HepG2 (cell line): Measurements from ENCODE around the gene DLEC1. TPM values are rescaled to one million over a fixed set of nuclear protein-coding genes. Genes with fewer than 3 reads are reported as not detected.

Source experiments
- ATAC-seq: fragments of 200-7000 bp; cut with Tn5 transposase; 3 replicates; pipeline ENCODE4 v1.9.1; 2020; ENCODE audit warnings: mild to moderate bottlenecking, moderate library complexity
- BruUV-seq: library from RNA; stranded (reverse); fragments of 400-500 nt; replicated peaks from 2 replicates; lab custom pipeline; 2021; lab: Mats Ljungman, UMichigan
- CTCF ChIA-PET: fragments of 300-600 bp; formaldehyde crosslinking; extraction: SDS; loops from one replicate; lab custom pipeline; 2021; ENCODE audit warnings: low total read pairs, inconsistent platforms, low intra/inter-chr PET ratio; lab: Yijun Ruan, JAX
- POLR2A ChIA-PET: fragments of 350-600 bp; sonication (Branson Sonifier 250); formaldehyde crosslinking; loops from one replicate; lab custom pipeline; 2020; ENCODE audit warnings: antibody characterized with exemption, inconsistent platforms; lab: Yijun Ruan, JAX
- DNase-seq: peaks from one replicate; pipeline ENCODE4 v3.0.0-alpha.2; 2015; ENCODE audit warnings: low spot score
- FAIRE-seq: peaks from 3 replicates; lab custom pipeline; 2011; peaks lifted over from hg19 to GRCh38; lab: Jason Lieb, UNC
- H2AFZ ChIP-seq: one replicate; pipeline ENCODE4 v1.6.1; 2011; ENCODE audit warnings: low read length, inconsistent platforms
- H3K27ac ChIP-seq: fragments of 300-600 bp; 3 replicates; pipeline ENCODE4 v1.8.0; 2011; ENCODE audit warnings: mixed run types, mild to moderate bottlenecking, mixed read lengths, low read length, inconsistent platforms; ENCODE audit not compliant: insufficient read depth; ENCODE audit errors: extremely low read length
- H3K27me3 ChIP-seq, 2 experiments: fragments of 200-600 bp in 1 of 2; 2 replicates in 1 of 2; 3 replicates in 1 of 2; pipeline versions ENCODE4 v1.6.0 to v1.8.0; 2011; ENCODE audit warnings: low read length in 2 of 2, mild to moderate bottlenecking in 2 of 2, moderate library complexity in 2 of 2, inconsistent platforms in 1 of 2; ENCODE audit not compliant: insufficient read depth in 2 of 2, control insufficient read depth in 1 of 2
- H3K36me3 ChIP-seq, 2 experiments: fragments of 200-600 bp in 1 of 2; replicated peaks in 1 of 2; 2 replicates in 1 of 2; 3 replicates in 1 of 2; pipeline versions ENCODE4 v1.5.1 to v1.8.0; 2011; ENCODE audit warnings: low read length in 2 of 2, inconsistent platforms in 1 of 2; ENCODE audit not compliant: insufficient read depth in 2 of 2, control insufficient read depth in 1 of 2
- H3K4me1 ChIP-seq: 2 replicates; pipeline ENCODE4 v1.5.1; 2012; ENCODE audit warnings: low read length, inconsistent platforms; ENCODE audit not compliant: insufficient read depth
- H3K4me2 ChIP-seq: 2 replicates; pipeline ENCODE4 v1.6.0; 2011; ENCODE audit warnings: low read depth, low read length, inconsistent platforms
- H3K4me3 ChIP-seq, 3 experiments: fragments of 200-600 bp in 1 of 3; sonication (generic), shearing (Covaris generic) in 1 of 3; replicated peaks in 1 of 3; 2 replicates each; pipeline ENCODE4 v1.5.1; 2011 to 2016; ENCODE audit warnings: low read length in 3 of 3, inconsistent platforms in 2 of 3, low read depth in 2 of 3, mild to moderate bottlenecking in 2 of 3, control low read depth in 1 of 3, mixed read lengths in 1 of 3; ENCODE audit not compliant: insufficient read depth in 1 of 3
- H3K79me2 ChIP-seq: one replicate; pipeline ENCODE4 v1.6.1; 2011; ENCODE audit warnings: low read length, inconsistent platforms; ENCODE audit not compliant: insufficient read depth
- H3K9ac ChIP-seq: 2 replicates; pipeline ENCODE4 v1.6.0; 2011; ENCODE audit warnings: mild to moderate bottlenecking, low read depth, low read length, inconsistent platforms; ENCODE audit not compliant: insufficient read depth
- H3K9me3 ChIP-seq: 2 replicates; pipeline ENCODE4 v1.5.1; 2012; ENCODE audit warnings: mild to moderate bottlenecking, low read length
- H4K20me1 ChIP-seq: 2 replicates; pipeline ENCODE4 v1.6.0; 2011; ENCODE audit warnings: inconsistent platforms, mild to moderate bottlenecking, low read length, moderate library complexity; ENCODE audit not compliant: insufficient read depth
- ATF7-NPFF ChIP-seq: sonication (generic); formaldehyde crosslinking; IDR thresholded peaks from 2 replicates; pipeline ENCODE4 v1.8.1; 2023; ENCODE audit warnings: mild to moderate bottlenecking, low read depth, missing genetic modification reagents, moderate library complexity
- CREB1 ChIP-seq, 2 experiments: fragments of 450-650 bp in 1 of 2; IDR thresholded peaks; 2 replicates each; pipeline ENCODE4 v1.6.1; 2016 to 2017; ENCODE audit warnings: control low read depth in 1 of 2, mild to moderate bottlenecking in 1 of 2, missing compliant biosample characterization in 1 of 2, missing genetic modification characterization in 1 of 2
- IRF9 ChIP-seq: sonication (generic); formaldehyde crosslinking; IDR thresholded peaks from 2 replicates; pipeline ENCODE4 v1.8.0; 2022; ENCODE audit warnings: missing genetic modification reagents, mild to moderate bottlenecking, borderline replicate concordance
- MAFK ChIP-seq, 2 experiments: IDR thresholded peaks in 1 of 2; conservative IDR thresholded peaks in 1 of 2; 2 replicates each; pipeline ENCODE4 v1.6.1; 2011; ENCODE audit warnings: improper control_type of control experiment in 2 of 2, low read length in 2 of 2
- NPAS2 ChIP-seq: sonication (generic); formaldehyde crosslinking; IDR thresholded peaks from 2 replicates; pipeline ENCODE4 v1.8.0; 2022; ENCODE audit warnings: mild to moderate bottlenecking, missing genetic modification reagents, borderline replicate concordance
- PBX3 ChIP-seq: sonication (generic); formaldehyde crosslinking; IDR thresholded peaks from 2 replicates; pipeline ENCODE4 v1.8.1; 2023; ENCODE audit warnings: missing genetic modification reagents, inconsistent platforms, borderline replicate concordance
- SMARCE1 ChIP-seq: fragments of 450-650 bp; IDR thresholded peaks from 2 replicates; pipeline ENCODE4 v1.6.1; 2017; ENCODE audit warnings: borderline replicate concordance
- TFDP2 ChIP-seq: sonication (generic); formaldehyde crosslinking; IDR thresholded peaks from 2 replicates; pipeline ENCODE4 v1.4.0; 2020; ENCODE audit warnings: missing genetic modification reagents
- THAP11 ChIP-seq: IDR thresholded peaks from 2 replicates; pipeline ENCODE4 v1.6.1; 2016; ENCODE audit warnings: missing biosample characterization, missing genetic modification reagents
- ZBTB10 ChIP-seq: sonication (generic); formaldehyde crosslinking; IDR thresholded peaks from 2 replicates; pipeline ENCODE4 v1.4.0; 2020; ENCODE audit warnings: missing genetic modification reagents, borderline replicate concordance
- ZBTB20 ChIP-seq: sonication (generic); formaldehyde crosslinking; IDR thresholded peaks from 2 replicates; pipeline ENCODE4 v1.8.1; 2023; ENCODE audit warnings: missing genetic modification reagents, low read depth, mild to moderate bottlenecking, borderline replicate concordance
- ZFX ChIP-seq: sonication (generic); formaldehyde crosslinking; IDR thresholded peaks from 2 replicates; pipeline ENCODE4 v1.4.0; 2020; ENCODE audit warnings: mild to moderate bottlenecking, low read depth, missing genetic modification reagents, moderate library complexity
- ZNF256 ChIP-seq: sonication (generic); formaldehyde crosslinking; conservative IDR thresholded peaks from 2 replicates; pipeline ENCODE4 v1.4.0; 2020; ENCODE audit warnings: missing genetic modification reagents
- ZNF451 ChIP-seq: sonication (generic); formaldehyde crosslinking; IDR thresholded peaks from 2 replicates; pipeline ENCODE4 v1.5.0; 2020; ENCODE audit warnings: mild to moderate bottlenecking, missing genetic modification reagents
- ZNF501 ChIP-seq: sonication (generic); formaldehyde crosslinking; IDR thresholded peaks from 2 replicates; pipeline ENCODE4 v1.5.1; 2020; ENCODE audit warnings: mild to moderate bottlenecking, moderate library complexity, missing genetic modification reagents
- ZNF510 ChIP-seq: sonication (generic); formaldehyde crosslinking; IDR thresholded peaks from 2 replicates; pipeline ENCODE4 v1.4.0; 2020; ENCODE audit warnings: low read depth, mild to moderate bottlenecking, missing genetic modification reagents
- ZNF747 ChIP-seq: sonication (generic); formaldehyde crosslinking; IDR thresholded peaks from 2 replicates; pipeline ENCODE4 v1.8.1; 2023; ENCODE audit warnings: missing genetic modification reagents, mild to moderate bottlenecking, borderline replicate concordance
- ZSCAN30 ChIP-seq: sonication (generic); formaldehyde crosslinking; IDR thresholded peaks from 2 replicates; pipeline ENCODE4 v1.5.0; 2020; ENCODE audit warnings: mild to moderate bottlenecking, missing genetic modification reagents
- WGBS: methylation state at CpG from one replicate; pipeline ENCODE4 v1.1.6; 2017; ENCODE audit warnings: low lambda C conversion rate; 5-methylcytosine and 5-hydroxymethylcytosine counted together
- in situ Hi-C: cut with HindIII; loops from 2 replicates; pipeline ENCODE4 v1.10.0; 2017; ENCODE audit warnings: low pct_unique_long_range_greater_than_20kb; ENCODE audit not compliant: extremely low pct_ligation_motif_present
- intact Hi-C: fragments of 100-400 bp; cut with micrococcal nuclease; formaldehyde crosslinking; loops from one replicate; pipeline ENCODE4 v1.10.0; 2022; ENCODE audit not compliant: unreplicated experiment
- polyA plus RNA-seq, 8 experiments: library from polyadenylated mRNA; depleted of rRNA in 3 of 8; stranded (reverse) in 7 of 8; unstranded in 1 of 8; fragments of >200 nt; fragmentation: Illumina TruSeq in 4 of 8; extraction: Trizol in 4 of 8; gene quantifications; 2 replicates each; pipeline versions ENCODE4 v1.2.1 to v1.2.3, GENCODE V29; 2011 to 2016; ENCODE audit warnings: low read depth in 4 of 8, missing spikeins in 1 of 8, mixed read lengths in 1 of 8; ENCODE audit not compliant: insufficient read depth in 1 of 8
- total RNA-seq, 5 experiments: library from RNA; depleted of rRNA; stranded (reverse); fragments of >200 nt; fragmentation: Illumina TruSeq; extraction: Trizol; gene quantifications; 2 replicates each; pipeline ENCODE4 v1.2.3, GENCODE V29; 2016; ENCODE audit warnings: low read depth in 1 of 5

The DLEC1 gene
- total and polyA plus RNA-seq, 2 of the 13 experiments (the other 11 are each of a cell fraction or from before 2014, with no cell fraction given) = 0.09 TPM; not detected in 1

GRCh38 chr3:37991109-37991508 lies 47.9 kb upstream of the DLEC1 start (continued):
- no peak for TF ChIP-seq ZBTB20 (CRISPR knock-in tag)

GRCh38 chr3:37991823-37992222 lies 47.2 kb upstream of the DLEC1 start:
- intact Hi-C loops (no loop called here), in situ Hi-C loops (no loop called here)
- WGBS = 51% methylated on average over 3 of the region's 7 CpGs
- BruUV-seq = no TSS peak
- Histone ChIP-seq H4K20me1 (no peaks in the 10 kb centered on the region), H3K9ac (no peak overlapping the region), H3K27me3 (peaks cover 1 to 13% of the 10 kb centered on the region in 2 experiments; a peak in 4 of 5 replicates), H3K79me2 (no peaks in the 10 kb centered on the region), H3K36me3 (no peaks in the 10 kb centered on the region), H3K4me1 (peaks cover 88% of the 10 kb centered on the region), H3K4me2 (peak overlapping the region; percentile 68), H3K27ac (no peak overlapping the region), H3K9me3 (no peaks in the 10 kb centered on the region), H2AFZ (no peak overlapping the region), H3K4me3 (no peak overlapping the region; a peak in 1 of 6 replicates)
- no peak for FAIRE-seq
- no peak for DNase-seq
- no peak for ATAC-seq
- POLR2A ChIA-PET = no interaction called here
- CTCF ChIA-PET = no interaction called here
- TF ChIP-seq ZBTB10 (CRISPR knock-in tag) (no peak), MAFK (conservative IDR thresholded peaks at IDR 0.05 in 1 of 2, IDR thresholded peaks at IDR 0.05 in 1 of 2; ENCODE audit: low read length in 2 of 2) (no peak), ZFX (no peak), ATF7-NPFF (CRISPR knock-in tag) (no peak), CREB1 (IDR thresholded peaks at IDR 0.05) (no peak), CREB1 (CRISPR knock-in tag; IDR thresholded peaks at IDR 0.05) (no peak), SMARCE1 (no peak), TFDP2 (CRISPR knock-in tag) (no peak), ZNF501 (CRISPR knock-in tag) (no peak), ZNF256 (CRISPR knock-in tag) (no peak), ZNF451 (CRISPR knock-in tag) (no peak), THAP11 (CRISPR knock-in tag) (no peak), IRF9 (no peak), ZSCAN30 (no peak), NPAS2 (CRISPR knock-in tag) (no peak), PBX3 (CRISPR knock-in tag) (no peak), ZNF747 (CRISPR knock-in tag) (no peak), ZNF510 (CRISPR knock-in tag) (no peak)
